Parathyroid adenoma (tissue), 2 donors: Measurements from ENCODE around the gene USE1.

Experiments used
- H2AFZ ChIP-seq: fragments of 300-600 bp; sonication (generic); one replicate; pipeline ENCODE4 v1.7.0; 2017; ENCODE audit warnings: antibody characterized with exemption, mild to moderate bottlenecking
- H3K27ac ChIP-seq: fragments of 300-600 bp; sonication (generic); one replicate; pipeline ENCODE4 v1.7.0; 2017
- H3K27me3 ChIP-seq: fragments of 300-600 bp; sonication (generic); one replicate; pipeline ENCODE4 v1.7.0; 2017; ENCODE audit warnings: low read length; ENCODE audit not compliant: control insufficient read depth, insufficient read depth
- H3K36me3 ChIP-seq: fragments of 300-600 bp; sonication (generic); one replicate; pipeline ENCODE4 v1.7.0; 2017; ENCODE audit warnings: low read length; ENCODE audit not compliant: control insufficient read depth, insufficient read depth
- H3K4me1 ChIP-seq: fragments of 300-600 bp; sonication (generic); one replicate; pipeline ENCODE4 v1.7.0; 2017; ENCODE audit warnings: control low read depth
- H3K4me2 ChIP-seq: fragments of 300-600 bp; sonication (generic); one replicate; pipeline ENCODE4 v1.7.0; 2017; ENCODE audit warnings: low read length
- H3K4me3 ChIP-seq: fragments of 300-600 bp; sonication (generic); one replicate; pipeline ENCODE4 v1.7.0; 2017; ENCODE audit warnings: low read depth, low read length
- H3K79me2 ChIP-seq: fragments of 300-600 bp; sonication (generic); one replicate; pipeline ENCODE4 v1.7.0; 2017; ENCODE audit warnings: control low read depth
- H3K9ac ChIP-seq: fragments of 300-600 bp; sonication (generic); one replicate; pipeline ENCODE4 v1.7.0; 2017; ENCODE audit warnings: mild to moderate bottlenecking
- H3K9me3 ChIP-seq: fragments of 300-600 bp; sonication (generic); one replicate; pipeline ENCODE4 v1.7.0; 2017; ENCODE audit warnings: low read length; ENCODE audit not compliant: control insufficient read depth
- TF ChIP-seq, protein P1 (sequence below): fragments of 300-600 bp; sonication (generic); IDR thresholded peaks from one replicate; pipeline ENCODE4 v1.7.0; 2017; ENCODE audit warnings: antibody characterized with exemption, mild to moderate bottlenecking
- donor health status: primary hyperparathyroidism.

The USE1 gene

DNA sequence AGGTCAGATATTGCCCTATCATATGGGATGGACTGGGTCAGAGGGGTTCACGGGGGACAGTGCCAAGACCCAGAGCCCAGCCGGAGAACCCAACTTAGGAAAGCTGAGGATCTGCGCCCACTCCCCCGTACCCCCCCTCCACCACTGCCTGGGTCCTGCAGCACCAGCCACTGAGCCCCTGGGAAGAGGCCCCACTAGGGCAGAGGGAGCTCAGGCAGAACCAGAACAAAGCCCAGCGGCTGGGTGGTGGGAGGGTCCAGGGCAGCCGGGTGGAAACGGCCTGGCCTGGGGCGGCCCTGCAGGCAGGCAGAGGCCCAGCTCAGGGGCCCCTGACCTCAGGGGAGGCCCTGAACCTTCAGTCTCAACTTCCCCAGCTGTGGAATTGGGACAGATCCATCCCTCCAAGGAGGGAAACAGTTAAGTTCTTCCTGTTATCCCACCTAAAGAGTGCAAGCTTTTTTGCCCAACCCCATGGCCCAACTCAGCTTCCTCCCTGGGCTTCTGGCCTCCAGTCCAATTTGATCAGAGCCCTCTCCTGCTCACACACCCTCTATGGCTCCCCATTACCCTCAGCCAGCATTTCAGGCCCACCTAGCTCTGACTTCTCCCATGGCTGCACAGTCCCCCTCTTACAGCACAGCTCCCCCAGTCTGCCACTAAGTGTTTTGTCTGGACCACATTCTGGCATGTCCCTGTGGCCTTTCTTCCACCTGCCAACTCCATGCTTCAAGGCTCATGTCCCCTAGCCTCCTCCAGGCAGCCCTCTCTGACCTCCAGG, 27.5 kb downstream of the USE1 start:
- no peak overlapping the region for H3K4me3 ChIP-seq
- H3K9ac ChIP-seq, result no peak overlapping the region
- H2AFZ ChIP-seq, result no peak overlapping the region
- peak overlapping the region; percentile 88 for H3K4me2 ChIP-seq
- TF ChIP-seq, protein P1, sequence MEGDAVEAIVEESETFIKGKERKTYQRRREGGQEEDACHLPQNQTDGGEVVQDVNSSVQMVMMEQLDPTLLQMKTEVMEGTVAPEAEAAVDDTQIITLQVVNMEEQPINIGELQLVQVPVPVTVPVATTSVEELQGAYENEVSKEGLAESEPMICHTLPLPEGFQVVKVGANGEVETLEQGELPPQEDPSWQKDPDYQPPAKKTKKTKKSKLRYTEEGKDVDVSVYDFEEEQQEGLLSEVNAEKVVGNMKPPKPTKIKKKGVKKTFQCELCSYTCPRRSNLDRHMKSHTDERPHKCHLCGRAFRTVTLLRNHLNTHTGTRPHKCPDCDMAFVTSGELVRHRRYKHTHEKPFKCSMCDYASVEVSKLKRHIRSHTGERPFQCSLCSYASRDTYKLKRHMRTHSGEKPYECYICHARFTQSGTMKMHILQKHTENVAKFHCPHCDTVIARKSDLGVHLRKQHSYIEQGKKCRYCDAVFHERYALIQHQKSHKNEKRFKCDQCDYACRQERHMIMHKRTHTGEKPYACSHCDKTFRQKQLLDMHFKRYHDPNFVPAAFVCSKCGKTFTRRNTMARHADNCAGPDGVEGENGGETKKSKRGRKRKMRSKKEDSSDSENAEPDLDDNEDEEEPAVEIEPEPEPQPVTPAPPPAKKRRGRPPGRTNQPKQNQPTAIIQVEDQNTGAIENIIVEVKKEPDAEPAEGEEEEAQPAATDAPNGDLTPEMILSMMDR, result no peak
- no peaks in the 10 kb centered on the region for H3K9me3 ChIP-seq
- peaks cover 15% of the 10 kb centered on the region for H3K79me2 ChIP-seq
- peaks cover 17% of the 10 kb centered on the region for H3K4me1 ChIP-seq
- no peaks in the 10 kb centered on the region for H3K36me3 ChIP-seq
- H3K27me3 ChIP-seq, result no peaks in the 10 kb centered on the region
- no peak overlapping the region for H3K27ac ChIP-seq

DNA sequence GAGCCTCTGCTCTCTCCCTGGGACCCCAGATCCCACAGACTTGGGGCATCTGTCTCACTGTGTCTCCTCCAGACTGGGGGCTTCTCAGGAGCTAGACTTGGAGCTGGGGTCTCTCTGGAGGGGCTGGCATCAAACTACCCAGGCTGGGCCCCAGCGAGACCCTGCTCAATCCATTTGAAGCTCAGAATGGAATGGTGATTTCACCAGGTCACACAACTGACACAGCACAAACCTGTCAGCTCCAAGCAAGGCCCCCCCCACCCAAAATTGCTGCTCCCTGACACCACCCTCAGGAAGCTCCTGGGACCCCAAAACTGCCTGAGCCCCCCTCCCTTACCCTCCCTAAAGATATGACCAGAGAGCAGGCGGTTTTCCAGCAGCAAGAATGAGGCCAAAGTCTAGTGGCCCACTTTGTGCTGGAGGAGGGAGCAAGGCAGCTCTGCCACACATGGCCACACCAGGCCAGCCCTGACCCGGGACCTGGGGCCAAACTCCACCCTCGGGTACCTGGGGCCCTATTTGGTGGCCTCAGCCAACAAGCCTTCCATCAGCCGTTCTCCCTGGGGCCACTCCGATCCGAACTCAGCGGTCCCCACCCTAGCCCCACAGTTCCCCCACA, 28.2 kb downstream of the USE1 start:
- peaks cover 18% of the 10 kb centered on the region for H3K4me1 ChIP-seq
- peak overlapping the region; percentile 87 for H3K27ac ChIP-seq
- peak overlapping the region; percentile 90 for H3K4me3 ChIP-seq
- no peak overlapping the region for H3K9ac ChIP-seq
- no peaks in the 10 kb centered on the region for H3K36me3 ChIP-seq
- peaks cover 15% of the 10 kb centered on the region for H3K79me2 ChIP-seq
- no peaks in the 10 kb centered on the region for H3K9me3 ChIP-seq
- TF ChIP-seq, protein P1, result no peak
- H3K4me2 ChIP-seq, result peak overlapping the region; percentile 88
- H2AFZ ChIP-seq, result no peak overlapping the region
- H3K27me3 ChIP-seq, result no peaks in the 10 kb centered on the region

DNA sequence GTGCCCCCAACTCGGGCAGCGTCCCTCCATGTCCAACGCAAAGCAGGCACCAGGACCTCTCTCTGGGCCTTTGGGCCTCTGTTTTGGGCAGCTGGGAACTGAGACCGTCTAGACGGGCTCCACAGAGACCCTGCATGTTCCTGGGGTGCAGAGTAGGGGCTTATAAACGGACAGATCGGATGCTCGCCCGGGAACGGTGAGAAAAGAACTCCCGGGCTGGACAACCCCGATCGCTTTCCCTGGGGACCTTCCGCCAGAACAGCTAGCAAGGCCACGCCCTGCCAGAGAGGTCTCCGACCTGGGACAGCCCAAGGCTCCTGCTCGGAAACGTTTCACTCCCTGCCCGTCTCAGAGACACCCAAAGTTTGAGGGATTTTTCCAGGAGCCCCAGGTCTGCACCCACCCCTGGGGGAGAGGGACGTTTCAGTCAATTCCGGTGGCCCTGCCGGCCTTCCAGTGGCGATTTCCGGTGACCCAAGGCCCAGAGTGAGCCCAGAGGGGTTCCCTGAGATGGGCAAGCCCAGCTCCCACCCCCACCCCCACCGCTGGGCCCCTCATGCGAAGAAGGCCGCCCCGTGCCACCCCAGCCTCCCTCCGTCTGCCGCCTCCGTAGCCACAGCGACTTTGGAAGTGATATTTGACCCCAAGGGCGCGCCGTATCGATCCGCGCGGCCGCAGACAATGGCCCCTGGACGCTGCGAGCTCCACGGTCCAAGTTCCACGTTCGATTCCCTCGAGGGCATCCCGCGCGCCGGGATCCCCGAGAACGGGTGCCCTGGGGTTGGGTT, 28.9 kb downstream of the USE1 start:
- Histone ChIP-seq H3K4me3 (peak overlapping the region; percentile 90), H3K79me2 (peaks cover 15% of the 10 kb centered on the region), H3K4me1 (peaks cover 20% of the 10 kb centered on the region), H2AFZ (peak overlapping the region; percentile 67), H3K9ac (peak overlapping the region; percentile 93), H3K36me3 (no peaks in the 10 kb centered on the region), H3K4me2 (peak overlapping the region; percentile 88), H3K9me3 (no peaks in the 10 kb centered on the region), H3K27ac (peak overlapping the region; percentile 87), H3K27me3 (no peaks in the 10 kb centered on the region)
- TF ChIP-seq, protein P1, result no peak

DNA sequence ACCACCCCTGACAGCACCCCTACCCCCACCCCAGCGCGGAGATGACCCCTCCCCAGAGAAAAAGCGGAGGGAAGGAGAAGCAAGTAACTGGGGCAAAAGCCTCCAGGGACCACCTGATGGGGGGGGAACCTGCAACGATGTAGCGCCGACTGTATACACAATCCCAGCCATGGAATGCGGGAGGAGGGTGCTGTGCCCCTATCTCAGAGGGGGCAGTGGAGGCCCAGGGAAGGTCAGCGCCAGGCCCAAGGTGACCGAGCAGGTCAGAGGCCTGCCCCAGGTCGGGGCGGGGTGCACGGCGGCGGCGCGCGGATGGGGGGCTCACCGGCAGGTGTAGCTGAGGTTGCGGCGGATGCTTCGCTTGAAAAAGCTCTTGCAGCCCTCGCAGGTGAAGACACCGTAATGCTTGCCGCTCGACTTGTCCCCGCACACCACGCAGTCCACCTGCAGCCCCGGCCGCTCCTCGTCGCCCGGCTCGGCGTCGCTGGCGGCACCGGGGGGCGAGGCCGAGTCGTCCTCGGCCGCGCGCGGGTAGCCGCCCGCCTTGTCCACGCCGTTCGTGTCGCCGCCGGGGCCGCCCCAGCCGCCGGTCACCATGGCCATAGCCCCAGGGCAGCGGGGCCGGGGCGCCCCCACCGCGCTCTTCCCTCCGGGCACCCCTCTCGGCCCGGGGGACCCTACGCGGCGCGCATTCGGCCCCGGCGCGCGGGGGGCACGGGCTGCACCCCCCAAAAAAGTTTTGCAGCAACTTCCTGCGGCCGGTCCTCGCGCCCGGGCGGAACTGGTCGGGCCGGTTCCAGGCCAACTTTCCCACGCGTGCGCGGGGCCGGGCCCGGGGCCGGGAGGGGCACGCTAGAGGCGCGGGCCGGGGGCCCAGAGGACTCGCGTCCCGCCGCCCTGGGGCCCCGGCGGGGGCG, 29.7 kb downstream of the USE1 start:
- Histone ChIP-seq H3K27me3 (no peaks in the 10 kb centered on the region), H3K36me3 (no peaks in the 10 kb centered on the region), H3K4me2 (peak overlapping the region; percentile 88), H3K4me1 (peaks cover 20% of the 10 kb centered on the region), H3K9ac (peak overlapping the region; percentile 93), H3K79me2 (peaks cover 15% of the 10 kb centered on the region), H3K4me3 (peak overlapping the region; percentile 90), H3K9me3 (no peaks in the 10 kb centered on the region), H3K27ac (peak overlapping the region; percentile 87), H2AFZ (peak overlapping the region; percentile 67)
- TF ChIP-seq, protein P1, result no peak
